Left lung (tissue), 10 donors: ENCODE data around the gene FBXW8. TPM values are rescaled to one million over a fixed set of nuclear protein-coding genes. Genes with fewer than 3 reads are reported as not detected.

Experiments
- ATAC-seq: fragments of 200-7000 bp; cut with Tn5 transposase; one replicate; pipeline ENCODE4 v1.9.1; 2020; ENCODE audit warnings: moderate library complexity
- DNase-seq, 4 donors: peaks; one replicate each; pipeline ENCODE4 v3.0.0-alpha.2; 2013 to 2020
- H3K27ac ChIP-seq, 2 donors: fragments of 200-600 bp; sonication (generic) in 1 of 2; one replicate each; pipeline versions ENCODE4 v1.5.0 to v1.8.0; 2020 to 2021
- H3K27me3 ChIP-seq, 2 donors: fragments of 200-600 bp; sonication (generic) in 1 of 2; one replicate each; pipeline versions ENCODE4 v1.5.0 to v1.8.0; 2020 to 2021
- H3K36me3 ChIP-seq, 2 donors: fragments of 200-600 bp; sonication (generic) in 1 of 2; one replicate each; pipeline versions ENCODE4 v1.5.0 to v1.8.0; 2020 to 2021
- H3K4me1 ChIP-seq, 2 donors: fragments of 200-600 bp; one replicate each; pipeline ENCODE4 v1.8.0; 2021
- H3K4me3 ChIP-seq, 2 donors: fragments of 200-600 bp; sonication (generic) in 1 of 2; one replicate each; pipeline versions ENCODE4 v1.5.0 to v1.8.0; 2020 to 2021; ENCODE audit warnings: mild to moderate bottlenecking in 1 of 2
- H3K9me3 ChIP-seq, 2 donors: fragments of 200-600 bp; sonication (generic) in 1 of 2; one replicate each; pipeline versions ENCODE4 v1.5.0 to v1.8.0; 2020 to 2021
- CTCF ChIP-seq, 2 donors: fragments of 200-600 bp; sonication (generic) in 1 of 2; IDR thresholded peaks; one replicate each; pipeline versions ENCODE4 v1.5.0 to v1.8.0; 2021; ENCODE audit warnings: antibody characterized with exemption in 2 of 2
- intact Hi-C, 2 donors: fragments of 100-400 bp; cut with DNase I; formaldehyde crosslinking; loops; one replicate each; pipeline versions ENCODE4 v1.11.2 to v1.14.2; 2022
- polyA plus RNA-seq, 6 donors: library from polyadenylated mRNA; unstranded; fragments of 120-200 nt; gene quantifications; one replicate each; pipeline ENCODE4 v1.2.1, GENCODE V29; 2013; ENCODE audit not compliant: insufficient read length in 6 of 6
- total RNA-seq, 2 donors: library from RNA; stranded (reverse); fragmentation: NEBNext Ultra II Directional; extraction: Animal tissue kit (Norgen Biotek cat#: 25700); gene quantifications; one replicate each; pipeline ENCODE4 v1.2.1, GENCODE V29; 2021
- donor health status: DM: no; HTN: yes; CAD: no.
- donor health status: DM: no; HTN: no; CAD: no.

Gene FBXW8
- total and polyA plus RNA-seq, 8 donors: 16.0 to 28.4 (median 24.6) TPM

- no peak for DNase-seq
- H3K4me1 ChIP-seq: no peaks in the 10 kb centered on the region
- no peak overlapping the region for H3K27ac ChIP-seq
- TF ChIP-seq CTCF (IDR thresholded peaks at IDR 0.05): no peak
- no peaks in the 10 kb centered on the region for H3K36me3 ChIP-seq
- ATAC-seq: no peak
- peaks cover 0 to 16% of the 10 kb centered on the region in 2 donors for H3K27me3 ChIP-seq
- H3K9me3 ChIP-seq: no peaks in the 10 kb centered on the region
- intact Hi-C loops: no loop called here
- H3K4me3 ChIP-seq: no peak overlapping the region
Observed at GRCh38 chr12:116894913-116895312, 15.8 kb upstream of the FBXW8 start.

GRCh38 chr12:116896411-116896924 is 14.3 kb upstream of the FBXW8 start:
- intact Hi-C loops: no loop called here
- Histone ChIP-seq H3K36me3 (no peaks in the 10 kb centered on the region), H3K4me1 (no peaks in the 10 kb centered on the region), H3K9me3 (no peaks in the 10 kb centered on the region), H3K27ac (no peak overlapping the region), H3K27me3 (peaks cover 0 to 16% of the 10 kb centered on the region in 2 donors), H3K4me3 (no peak overlapping the region)
- no peak for TF ChIP-seq CTCF (IDR thresholded peaks at IDR 0.05)
- no peak for DNase-seq
- no peak for ATAC-seq

GRCh38 chr12:116897476-116897875 is 13.3 kb upstream of the FBXW8 start:
- TF ChIP-seq CTCF (IDR thresholded peaks at IDR 0.05): no peak

GRCh38 chr12:116898669-116899068 is 12.1 kb upstream of the FBXW8 start:
- DNase-seq: no peak
- intact Hi-C loops: no loop called here

More at GRCh38 chr12:116897476-116897875, 13.3 kb upstream of the FBXW8 start:
- Histone ChIP-seq H3K4me3 (no peak overlapping the region), H3K27ac (no peak overlapping the region), H3K9me3 (no peaks in the 10 kb centered on the region), H3K27me3 (peaks cover 0 to 16% of the 10 kb centered on the region in 2 donors), H3K36me3 (no peaks in the 10 kb centered on the region), H3K4me1 (no peaks in the 10 kb centered on the region)
- ATAC-seq: no peak
- no peak for DNase-seq
- intact Hi-C loops: no loop called here

GRCh38 chr12:116901612-116902011 is 9.1 kb upstream of the FBXW8 start:
- no peak for TF ChIP-seq CTCF (IDR thresholded peaks at IDR 0.05)
- no peaks in the 10 kb centered on the region for H3K36me3 ChIP-seq
- H3K27ac ChIP-seq: no peak overlapping the region
- H3K27me3 ChIP-seq: peaks cover 0 to 21% of the 10 kb centered on the region in 2 donors
- no peaks in the 10 kb centered on the region for H3K4me1 ChIP-seq
- no peak overlapping the region for H3K4me3 ChIP-seq
- DNase-seq: no peak
- no peak for ATAC-seq
- H3K9me3 ChIP-seq: no peaks in the 10 kb centered on the region
- intact Hi-C loops: no loop called here

More at GRCh38 chr12:116898669-116899068, 12.1 kb upstream of the FBXW8 start:
- peaks cover 0 to 17% of the 10 kb centered on the region in 2 donors for H3K27me3 ChIP-seq
- no peak overlapping the region for H3K27ac ChIP-seq
- H3K36me3 ChIP-seq: no peaks in the 10 kb centered on the region
- H3K9me3 ChIP-seq: no peaks in the 10 kb centered on the region
- no peak for ATAC-seq
- no peak overlapping the region for H3K4me3 ChIP-seq
- no peak for TF ChIP-seq CTCF (IDR thresholded peaks at IDR 0.05)
- H3K4me1 ChIP-seq: no peaks in the 10 kb centered on the region
